Measurements from ENCODE around the gene TAX1BP1. TPM values are rescaled to one million over a fixed set of nuclear protein-coding genes. Genes with fewer than 3 reads are reported as not detected.

The TAX1BP1 gene
- total RNA-seq, 1 experiment from 2014 or later: 65.3 TPM

DNA sequence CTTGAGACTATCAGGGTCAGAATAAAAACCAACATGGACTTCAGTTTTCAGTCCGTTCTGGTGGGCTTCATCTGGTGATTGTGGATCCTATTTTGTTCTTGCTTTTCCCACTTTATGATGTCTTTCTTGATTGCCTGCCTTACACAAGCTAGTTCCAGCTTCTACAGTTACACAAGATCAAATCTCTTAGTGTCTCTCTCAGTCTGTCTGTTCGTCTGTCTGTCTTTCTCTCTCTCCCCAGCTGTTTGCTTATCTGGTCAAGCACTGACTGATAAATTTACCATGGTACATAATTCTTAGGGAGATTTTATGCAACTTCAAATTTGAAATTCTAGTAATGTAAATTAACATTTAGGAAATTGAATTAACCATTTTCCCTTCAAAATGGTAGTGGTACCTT lies 35.8 kb downstream of the TAX1BP1 start:
- no peaks in the 10 kb centered on the region for H4K20me1 ChIP-seq (ENCODE audit: insufficient read depth, low read depth, low read length)

DNA sequence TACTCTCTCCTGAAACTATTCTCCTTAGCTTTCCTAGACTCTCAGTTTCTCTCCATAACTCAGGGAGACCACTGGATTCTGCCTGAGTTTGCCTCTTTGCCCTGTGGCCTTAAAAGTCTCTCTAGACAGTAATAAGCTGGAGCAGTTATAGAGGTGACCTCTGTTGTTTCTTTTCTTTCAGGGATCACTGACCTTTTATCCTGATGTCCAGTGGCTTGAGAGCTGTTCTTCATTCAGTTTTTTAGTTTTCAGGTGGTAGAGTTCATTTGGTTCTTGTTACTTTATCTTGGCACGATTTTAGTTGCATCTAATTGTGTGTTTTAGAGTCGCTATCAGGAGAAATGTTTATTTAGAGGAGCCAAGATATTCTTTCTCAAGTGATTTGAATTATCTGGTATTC lies 37.7 kb downstream of the TAX1BP1 start:
- no peak overlapping the region for H3K9ac ChIP-seq (ENCODE audit: low read length)
- no peaks in the 10 kb centered on the region; the same call in 1 of the 2 replicates for H3K36me3 ChIP-seq (ENCODE audit: insufficient read depth, low read length)
- H3K9me2 ChIP-seq (replicated peaks; ENCODE audit: insufficient read depth, low read length): no peaks in the 10 kb centered on the region
- no peaks in the 10 kb centered on the region for H4K20me1 ChIP-seq (ENCODE audit: insufficient read depth, low read depth, low read length)
- H3K9me3 ChIP-seq (ENCODE audit: low read length): no peaks in the 10 kb centered on the region
- H2AFZ ChIP-seq (ENCODE audit: low read length): no peak overlapping the region
- no peak overlapping the region for H3K4me3 ChIP-seq (ENCODE audit: low read length)
- no peak overlapping the region for H3K4me2 ChIP-seq (ENCODE audit: low read depth, low read length, poor library complexity, severe bottlenecking)
- DNase-seq: no peak
- peaks cover 5% of the 10 kb centered on the region for H3K4me1 ChIP-seq (ENCODE audit: low read length)
- peaks cover 74% of the 10 kb centered on the region for H3K79me2 ChIP-seq (ENCODE audit: low read length)
- no peak overlapping the region for H3K27ac ChIP-seq (ENCODE audit: low read length)
- H3K27me3 ChIP-seq (ENCODE audit: low read length): no peaks in the 10 kb centered on the region

More for the DNA sequence above, 35.8 kb downstream of the TAX1BP1 start:
- Histone ChIP-seq H3K27ac (ENCODE audit: low read length) (no peak overlapping the region), H3K4me2 (ENCODE audit: low read depth, low read length, poor library complexity, severe bottlenecking) (no peak overlapping the region), H3K36me3 (ENCODE audit: insufficient read depth, low read length) (peaks cover 5% of the 10 kb centered on the region), H3K79me2 (ENCODE audit: low read length) (peaks cover 65% of the 10 kb centered on the region), H2AFZ (ENCODE audit: low read length) (no peak overlapping the region), H3K9me3 (ENCODE audit: low read length) (no peaks in the 10 kb centered on the region), H3K27me3 (ENCODE audit: low read length) (no peaks in the 10 kb centered on the region), H3K4me3 (ENCODE audit: low read length) (no peak overlapping the region), H3K9ac (ENCODE audit: low read length) (no peak overlapping the region), H3K9me2 (replicated peaks; ENCODE audit: insufficient read depth, low read length) (no peaks in the 10 kb centered on the region), H3K4me1 (ENCODE audit: low read length) (peaks cover 5% of the 10 kb centered on the region)
- no peak for DNase-seq

DNA sequence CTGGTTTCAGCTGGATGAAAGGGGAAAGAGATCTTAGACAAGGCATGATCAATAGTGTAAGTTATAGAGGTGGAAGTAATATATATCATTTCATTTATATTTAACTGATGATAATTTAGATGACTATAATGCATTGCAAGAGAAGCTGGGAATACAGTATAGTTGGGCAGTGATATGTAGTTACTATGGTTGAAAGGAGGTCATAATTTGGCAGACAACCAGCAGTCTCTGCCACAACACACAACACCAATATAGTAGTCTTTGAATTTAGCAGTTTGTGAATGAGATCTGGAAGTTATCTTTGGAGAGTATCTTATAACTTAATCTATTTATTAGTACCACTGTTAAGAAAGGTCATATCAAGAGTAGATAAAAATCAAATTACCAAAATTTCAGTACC lies 39.9 kb downstream of the TAX1BP1 start:
- H3K9me3 ChIP-seq (ENCODE audit: low read length): no peaks in the 10 kb centered on the region
- H3K27me3 ChIP-seq (ENCODE audit: low read length): no peaks in the 10 kb centered on the region
- H4K20me1 ChIP-seq (ENCODE audit: insufficient read depth, low read depth, low read length): no peaks in the 10 kb centered on the region
- H3K4me2 ChIP-seq (ENCODE audit: low read depth, low read length, poor library complexity, severe bottlenecking): no peak overlapping the region
- DNase-seq: no peak
- H3K36me3 ChIP-seq (ENCODE audit: insufficient read depth, low read length): no peaks in the 10 kb centered on the region; the same call in 1 of the 2 replicates
- no peak overlapping the region for H3K27ac ChIP-seq (ENCODE audit: low read length)
- no peaks in the 10 kb centered on the region for H3K9me2 ChIP-seq (replicated peaks; ENCODE audit: insufficient read depth, low read length)
- no peak overlapping the region for H3K9ac ChIP-seq (ENCODE audit: low read length)
- no peak overlapping the region for H3K4me3 ChIP-seq (ENCODE audit: low read length)
- no peak overlapping the region for H2AFZ ChIP-seq (ENCODE audit: low read length)
- peaks cover 70% of the 10 kb centered on the region for H3K79me2 ChIP-seq (ENCODE audit: low read length)
- H3K4me1 ChIP-seq (ENCODE audit: low read length): peaks cover 11% of the 10 kb centered on the region

- Histone ChIP-seq H3K36me3 (ENCODE audit: insufficient read depth, low read length) (peaks cover 3% of the 10 kb centered on the region), H3K9me3 (ENCODE audit: low read length) (no peaks in the 10 kb centered on the region), H3K9ac (ENCODE audit: low read length) (no peak overlapping the region), H2AFZ (ENCODE audit: low read length) (no peak overlapping the region), H3K27me3 (ENCODE audit: low read length) (no peaks in the 10 kb centered on the region), H3K4me3 (ENCODE audit: low read length) (no peak overlapping the region), H3K79me2 (ENCODE audit: low read length) (peaks cover 62% of the 10 kb centered on the region), H3K9me2 (replicated peaks; ENCODE audit: insufficient read depth, low read length) (no peaks in the 10 kb centered on the region), H4K20me1 (ENCODE audit: insufficient read depth, low read depth, low read length) (no peaks in the 10 kb centered on the region), H3K27ac (ENCODE audit: low read length) (no peak overlapping the region), H3K4me1 (ENCODE audit: low read length) (peaks cover 11% of the 10 kb centered on the region), H3K4me2 (ENCODE audit: low read depth, low read length, poor library complexity, severe bottlenecking) (no peak overlapping the region)
- DNase-seq: no peak
These were observed 41.2 kb downstream of the TAX1BP1 start for GRCh38 chr7:27781188-27781587.

DNA sequence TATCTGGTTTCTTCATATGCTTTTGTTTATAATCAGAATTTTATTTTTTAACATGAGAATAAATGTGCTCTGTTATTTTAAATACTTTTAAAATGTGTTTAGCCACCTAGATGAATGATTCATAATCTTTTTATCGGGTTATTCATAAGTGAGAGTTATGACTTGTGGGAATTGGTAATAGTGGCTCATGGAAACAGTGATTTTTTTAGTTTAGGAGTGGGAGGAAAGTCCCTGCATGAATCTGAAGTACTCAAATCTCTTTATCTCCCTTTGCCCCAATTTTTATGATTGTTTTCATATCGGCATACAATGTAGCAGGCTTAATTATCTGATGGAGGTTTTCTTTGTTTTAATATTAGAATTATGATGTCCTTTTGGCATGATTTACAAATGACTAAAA lies 42.9 kb downstream of the TAX1BP1 start:
- no peak overlapping the region for H3K4me2 ChIP-seq (ENCODE audit: low read depth, low read length, poor library complexity, severe bottlenecking)
- peaks cover 11% of the 10 kb centered on the region for H3K4me1 ChIP-seq (ENCODE audit: low read length)

DNA sequence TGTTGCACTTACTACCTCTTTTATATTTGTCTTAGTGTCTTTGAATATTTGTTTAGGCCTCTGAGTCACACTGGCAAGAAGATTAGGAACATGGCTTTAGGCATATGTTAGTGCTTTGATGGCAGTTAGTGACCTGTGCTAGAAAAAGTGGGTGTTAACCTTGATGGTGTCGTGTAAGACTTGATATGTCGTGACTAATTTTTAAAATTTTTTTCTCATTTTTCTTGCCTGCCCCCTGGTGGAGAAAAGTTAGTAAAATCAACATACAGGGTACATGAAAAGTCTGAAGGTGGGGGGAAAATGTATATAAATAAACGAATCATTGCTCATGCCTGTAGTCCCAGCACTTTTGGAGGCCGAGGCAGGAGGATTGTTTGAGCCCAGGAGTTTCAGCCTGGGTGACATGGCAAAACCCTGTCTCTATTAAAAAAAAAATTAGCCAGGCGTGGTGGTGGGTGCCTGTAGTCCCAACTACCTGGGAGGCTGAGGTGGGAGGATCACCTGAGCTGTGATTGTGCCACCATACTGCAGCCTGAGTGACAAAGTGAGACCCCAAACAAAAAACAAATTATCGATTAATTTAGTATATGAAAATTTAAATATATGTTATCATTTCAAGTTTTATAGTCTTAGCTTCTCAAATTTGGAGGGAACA lies 44.6 kb downstream of the TAX1BP1 start:
- peak; percentile 90 for DNase-seq
- H3K9me2 ChIP-seq (replicated peaks; ENCODE audit: insufficient read depth, low read length): no peaks in the 10 kb centered on the region

More for the DNA sequence above, 42.9 kb downstream of the TAX1BP1 start:
- Histone ChIP-seq H3K9me3 (ENCODE audit: low read length) (no peaks in the 10 kb centered on the region), H2AFZ (ENCODE audit: low read length) (no peak overlapping the region), H3K27ac (ENCODE audit: low read length) (no peak overlapping the region), H4K20me1 (ENCODE audit: insufficient read depth, low read depth, low read length) (no peaks in the 10 kb centered on the region), H3K4me3 (ENCODE audit: low read length) (no peak overlapping the region), H3K27me3 (ENCODE audit: low read length) (no peaks in the 10 kb centered on the region), H3K9ac (ENCODE audit: low read length) (no peak overlapping the region), H3K79me2 (ENCODE audit: low read length) (peaks cover 46% of the 10 kb centered on the region), H3K36me3 (ENCODE audit: insufficient read depth, low read length) (peaks cover 3% of the 10 kb centered on the region), H3K9me2 (replicated peaks; ENCODE audit: insufficient read depth, low read length) (no peaks in the 10 kb centered on the region)
- DNase-seq: no peak

DNA sequence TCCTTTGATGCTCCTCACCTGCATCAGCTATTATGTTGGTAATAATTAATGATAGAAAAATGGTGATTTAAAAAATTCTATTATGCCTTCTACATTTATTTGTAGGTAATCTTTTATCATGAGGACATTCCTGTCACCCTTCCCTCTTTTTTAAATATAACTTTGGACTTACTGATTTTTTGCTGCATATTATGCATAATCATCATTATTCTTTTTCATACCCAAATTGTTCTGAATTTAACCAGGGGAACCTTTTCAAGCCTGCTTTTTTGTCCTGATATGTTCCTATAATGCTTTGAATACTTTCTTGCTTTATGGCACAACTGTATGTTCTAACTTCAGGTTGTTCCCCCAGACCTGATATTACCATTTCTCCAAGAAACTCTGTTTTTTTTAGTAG lies 48.5 kb downstream of the TAX1BP1 start:
- Histone ChIP-seq H3K9me3 (ENCODE audit: low read length) (no peaks in the 10 kb centered on the region), H4K20me1 (ENCODE audit: insufficient read depth, low read depth, low read length) (no peaks in the 10 kb centered on the region), H3K27me3 (ENCODE audit: low read length) (no peaks in the 10 kb centered on the region), H3K4me1 (ENCODE audit: low read length) (peaks cover 6% of the 10 kb centered on the region), H3K4me2 (ENCODE audit: low read depth, low read length, poor library complexity, severe bottlenecking) (no peak overlapping the region), H3K36me3 (ENCODE audit: insufficient read depth, low read length) (peaks cover 18% of the 10 kb centered on the region; the same call in 1 of the 2 replicates), H2AFZ (ENCODE audit: low read length) (no peak overlapping the region), H3K4me3 (ENCODE audit: low read length) (no peak overlapping the region), H3K9ac (ENCODE audit: low read length) (no peak overlapping the region), H3K79me2 (ENCODE audit: low read length) (peaks cover 22% of the 10 kb centered on the region), H3K9me2 (replicated peaks; ENCODE audit: insufficient read depth, low read length) (no peaks in the 10 kb centered on the region), H3K27ac (ENCODE audit: low read length) (no peak overlapping the region)
- DNase-seq: no peak

More for the DNA sequence above, 44.6 kb downstream of the TAX1BP1 start:
- Histone ChIP-seq H4K20me1 (ENCODE audit: insufficient read depth, low read depth, low read length) (no peaks in the 10 kb centered on the region), H3K27ac (ENCODE audit: low read length) (no peak overlapping the region), H2AFZ (ENCODE audit: low read length) (no peak overlapping the region), H3K79me2 (ENCODE audit: low read length) (peaks cover 41% of the 10 kb centered on the region), H3K4me3 (ENCODE audit: low read length) (no peak overlapping the region), H3K4me1 (ENCODE audit: low read length) (peaks cover 6% of the 10 kb centered on the region), H3K36me3 (ENCODE audit: insufficient read depth, low read length) (peaks cover 9% of the 10 kb centered on the region; the same call in 1 of the 2 replicates), H3K4me2 (ENCODE audit: low read depth, low read length, poor library complexity, severe bottlenecking) (peak overlapping the region; percentile 20), H3K9me3 (ENCODE audit: low read length) (no peaks in the 10 kb centered on the region), H3K27me3 (ENCODE audit: low read length) (no peaks in the 10 kb centered on the region), H3K9ac (ENCODE audit: low read length) (no peak overlapping the region)

DNA sequence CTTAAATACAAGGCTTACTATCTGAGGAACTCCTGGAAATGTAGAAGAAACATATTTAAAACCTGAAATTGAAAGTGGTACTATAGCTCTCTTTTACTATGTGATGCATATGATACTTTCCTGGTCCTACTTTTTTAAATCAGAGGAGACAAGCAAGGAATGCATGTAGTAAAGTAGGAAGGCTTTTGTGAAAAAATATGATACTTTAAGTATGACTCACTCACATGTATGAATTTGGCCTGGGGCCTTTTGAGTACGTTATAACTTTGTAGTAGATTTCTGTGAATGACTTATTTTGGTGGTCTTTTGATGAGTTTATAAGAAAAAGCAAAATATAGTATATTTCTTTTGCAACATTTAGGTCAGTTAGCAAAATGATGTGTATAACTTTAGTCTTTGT lies 53.8 kb downstream of the TAX1BP1 start:
- H3K4me3 ChIP-seq (ENCODE audit: low read length): no peak overlapping the region
- H3K79me2 ChIP-seq (ENCODE audit: low read length): peaks cover 12% of the 10 kb centered on the region
- no peaks in the 10 kb centered on the region for H3K4me1 ChIP-seq (ENCODE audit: low read length)
- H4K20me1 ChIP-seq (ENCODE audit: insufficient read depth, low read depth, low read length): no peaks in the 10 kb centered on the region
- no peaks in the 10 kb centered on the region for H3K27me3 ChIP-seq (ENCODE audit: low read length)
- no peaks in the 10 kb centered on the region for H3K9me3 ChIP-seq (ENCODE audit: low read length)
- no peak overlapping the region for H3K4me2 ChIP-seq (ENCODE audit: low read depth, low read length, poor library complexity, severe bottlenecking)
- no peak overlapping the region for H3K27ac ChIP-seq (ENCODE audit: low read length)
- DNase-seq: no peak
- peaks cover 25% of the 10 kb centered on the region; the same call in 1 of the 2 replicates for H3K36me3 ChIP-seq (ENCODE audit: insufficient read depth, low read length)
- no peaks in the 10 kb centered on the region for H3K9me2 ChIP-seq (replicated peaks; ENCODE audit: insufficient read depth, low read length)
- H3K9ac ChIP-seq (ENCODE audit: low read length): no peak overlapping the region
- H2AFZ ChIP-seq (ENCODE audit: low read length): no peak overlapping the region

Measured in Karpas-422 (cell line).